Heart left ventricle (tissue), 13 donors: ENCODE data around the gene PIP4K2C.

Experiments
- POLR2A ChIP-seq, 2 donors: fragments of 450-650 bp; IDR thresholded peaks; one replicate each; pipeline ENCODE4 v1.6.1; 2017; ENCODE audit warnings: antibody characterized with exemption in 2 of 2, mild to moderate bottlenecking in 2 of 2, moderate library complexity in 2 of 2
- TF ChIP-seq, protein P1 (sequence below), 12 donors: fragments of 200-600 bp; sonication (generic) in 4 of 12; IDR thresholded peaks; one replicate each; pipeline versions ENCODE4 v1.5.0 to v1.8.0; 2018 to 2022; ENCODE audit warnings: antibody characterized with exemption in 12 of 12, mild to moderate bottlenecking in 5 of 12
- donor health status: ischemic (EF 13 %, LVEDD 7.1; RV severe dilation, severe dysfunction).
- donor health status: DM: no; HTN: yes; CAD: no.
- donor health status: DM: no; HTN: no; CAD: no.
- donor health status: ischemic (EF 25% LVEDD 6.9; RV normal size, moderate dysfunction).
- donor health status: ischemic (EF 25% LVEDD 5.7; RV mildly dilated, moderate dysfunction).
- donor health status: ischemic (EF 35%, LVEDD 5.7; RV mildly dilated, moderate dysfunction).
- donor health status: nonischemic (EF 11% LVEDD 7.7; RV severe dilation, severe dysfunction).
- donor health status: DM: yes; HTN: yes; CAD: no.
- donor health status: PGD.
- donor health status: ischemic (EF 29% LVEDD 5.4; RV normal size, mild dysfunction).
- donor health status: nonischemic (EF 23%, LVEDD 6.1; RV moderate dilation, normal function).

DNA sequence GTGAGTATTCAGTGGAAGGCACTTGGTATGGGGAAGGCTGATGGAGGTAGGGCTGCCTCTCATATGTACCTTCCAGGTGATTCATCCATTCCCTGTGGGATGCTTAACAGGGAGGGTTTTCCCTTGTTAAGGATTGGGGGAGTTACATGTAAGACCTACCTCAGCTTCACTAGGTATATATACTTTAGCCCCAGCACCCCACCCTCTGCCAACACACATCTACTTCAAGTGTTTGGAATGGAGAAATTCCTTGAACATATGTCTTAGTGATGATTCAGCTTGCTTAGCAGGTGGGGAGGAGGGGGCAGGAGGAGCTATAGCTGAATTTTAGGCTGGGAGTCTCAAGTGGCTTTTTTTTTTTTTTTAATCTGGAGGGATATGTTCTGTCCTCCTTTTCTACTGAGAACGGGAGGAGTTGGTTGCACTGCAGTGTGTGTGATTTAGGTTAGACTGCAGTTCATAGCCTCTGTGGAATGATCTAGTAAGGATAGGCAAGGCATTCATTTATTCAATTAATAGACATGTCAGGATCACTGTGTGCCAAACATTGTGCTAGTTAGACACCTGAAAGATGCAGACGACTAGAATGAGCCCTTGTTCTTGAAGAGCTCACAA lies 1.7 kb downstream of the PIP4K2C start:
- TF ChIP-seq, protein P1, sequence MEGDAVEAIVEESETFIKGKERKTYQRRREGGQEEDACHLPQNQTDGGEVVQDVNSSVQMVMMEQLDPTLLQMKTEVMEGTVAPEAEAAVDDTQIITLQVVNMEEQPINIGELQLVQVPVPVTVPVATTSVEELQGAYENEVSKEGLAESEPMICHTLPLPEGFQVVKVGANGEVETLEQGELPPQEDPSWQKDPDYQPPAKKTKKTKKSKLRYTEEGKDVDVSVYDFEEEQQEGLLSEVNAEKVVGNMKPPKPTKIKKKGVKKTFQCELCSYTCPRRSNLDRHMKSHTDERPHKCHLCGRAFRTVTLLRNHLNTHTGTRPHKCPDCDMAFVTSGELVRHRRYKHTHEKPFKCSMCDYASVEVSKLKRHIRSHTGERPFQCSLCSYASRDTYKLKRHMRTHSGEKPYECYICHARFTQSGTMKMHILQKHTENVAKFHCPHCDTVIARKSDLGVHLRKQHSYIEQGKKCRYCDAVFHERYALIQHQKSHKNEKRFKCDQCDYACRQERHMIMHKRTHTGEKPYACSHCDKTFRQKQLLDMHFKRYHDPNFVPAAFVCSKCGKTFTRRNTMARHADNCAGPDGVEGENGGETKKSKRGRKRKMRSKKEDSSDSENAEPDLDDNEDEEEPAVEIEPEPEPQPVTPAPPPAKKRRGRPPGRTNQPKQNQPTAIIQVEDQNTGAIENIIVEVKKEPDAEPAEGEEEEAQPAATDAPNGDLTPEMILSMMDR (IDR thresholded peaks at IDR 0.05): no peak
- no peak for TF ChIP-seq POLR2A (IDR thresholded peaks at IDR 0.05)
